Liver (tissue), 9 donors: ENCODE results near the gene EPB41L2. TPM values are rescaled to one million over a fixed set of nuclear protein-coding genes. Genes with fewer than 3 reads are reported as not detected.
A peak's percentile ranks its signal among the peaks of the same experiment; 100 is the strongest.

ENCODE experiments used
- DNase-seq: peaks from one replicate; pipeline ENCODE4 v3.0.0-alpha.2; 2017; ENCODE audit warnings: low spot score
- H3K27ac ChIP-seq, 2 donors: one replicate each; pipeline ENCODE4 v1.7.0; 2013; ENCODE audit warnings: inconsistent platforms in 2 of 2, low read length in 2 of 2, control low read depth in 1 of 2, low read depth in 1 of 2, mild to moderate bottlenecking in 1 of 2
- H3K27me3 ChIP-seq, 4 donors: one replicate each; pipeline versions ENCODE4 v1.6.1 to v1.7.0; 2013; ENCODE audit warnings: low read length in 3 of 4, inconsistent platforms in 1 of 4, mild to moderate bottlenecking in 1 of 4, moderate library complexity in 1 of 4; ENCODE audit not compliant: control insufficient read depth in 4 of 4, insufficient read depth in 4 of 4
- H3K36me3 ChIP-seq, 4 donors: one replicate each; pipeline versions ENCODE4 v1.6.1 to v1.7.0; 2013; ENCODE audit warnings: low read length in 3 of 4, mild to moderate bottlenecking in 3 of 4, low read depth in 1 of 4, moderate library complexity in 1 of 4; ENCODE audit not compliant: control insufficient read depth in 4 of 4, insufficient read depth in 3 of 4
- H3K4me1 ChIP-seq, 4 donors: one replicate each; pipeline versions ENCODE4 v1.6.1 to v1.7.0; 2013; ENCODE audit warnings: low read length in 3 of 4, mild to moderate bottlenecking in 3 of 4, moderate library complexity in 1 of 4; ENCODE audit not compliant: control insufficient read depth in 4 of 4, insufficient read depth in 4 of 4
- H3K4me3 ChIP-seq, 3 donors: one replicate each; pipeline versions ENCODE4 v1.6.1 to v1.7.0; 2013; ENCODE audit warnings: low read length in 3 of 3, control low read depth in 1 of 3, low read depth in 1 of 3, mild to moderate bottlenecking in 1 of 3
- H3K9ac ChIP-seq, 2 donors: one replicate each; pipeline ENCODE4 v1.7.0; 2013; ENCODE audit warnings: low read length in 2 of 2, mild to moderate bottlenecking in 2 of 2, moderate library complexity in 2 of 2, control low read depth in 1 of 2, low read depth in 1 of 2
- H3K9me3 ChIP-seq, 4 donors: one replicate each; pipeline versions ENCODE4 v1.6.1 to v1.7.0; 2013; ENCODE audit warnings: low read length in 3 of 4; ENCODE audit not compliant: control insufficient read depth in 4 of 4
- ATF3 ChIP-seq: IDR thresholded peaks from 2 replicates; pipeline ENCODE4 v1.6.1; 2016; ENCODE audit warnings: antibody characterized with exemption
- FOXA1 ChIP-seq: IDR thresholded peaks from 2 replicates; pipeline ENCODE4 v1.6.1; 2016; ENCODE audit warnings: antibody characterized with exemption
- JUND ChIP-seq, 2 donors: IDR thresholded peaks; 2 replicates each; pipeline ENCODE4 v1.6.1; 2016; ENCODE audit warnings: antibody characterized with exemption in 2 of 2
- MAX ChIP-seq: IDR thresholded peaks from 2 replicates; pipeline ENCODE4 v1.6.1; 2016; ENCODE audit warnings: antibody characterized with exemption
- NR2F2 ChIP-seq: IDR thresholded peaks from 2 replicates; pipeline ENCODE4 v1.6.1; 2016; ENCODE audit warnings: antibody characterized with exemption
- REST ChIP-seq: IDR thresholded peaks from 2 replicates; pipeline ENCODE4 v1.6.1; 2016; ENCODE audit warnings: antibody characterized with exemption, mild to moderate bottlenecking
- SP1 ChIP-seq: IDR thresholded peaks from 2 replicates; pipeline ENCODE4 v1.6.1; 2018; ENCODE audit warnings: antibody characterized with exemption, mild to moderate bottlenecking
- TAF1 ChIP-seq: conservative IDR thresholded peaks from 2 replicates; pipeline ENCODE4 v1.6.1; 2016; ENCODE audit warnings: antibody characterized with exemption, mild to moderate bottlenecking
- ZBTB33 ChIP-seq: IDR thresholded peaks from 2 replicates; pipeline ENCODE4 v1.6.1; 2016; ENCODE audit warnings: antibody characterized with exemption
- WGBS: extraction: QIAGEN DNeasy Blood & Tissue Kit; methylation state at CpG from one replicate; pipeline ENCODE4 v1.1.7; 2013; 5-methylcytosine and 5-hydroxymethylcytosine counted together
- polyA plus RNA-seq, 2 donors: library from polyadenylated mRNA; stranded (reverse) in 1 of 2; unstranded in 1 of 2; fragments of 200-250 nt in 1 of 2; fragments of >200 nt in 1 of 2; fragmentation: Nextera tagmentation in 1 of 2; extraction: Ambion mirVana in 1 of 2; gene quantifications; one replicate each; pipeline versions ENCODE4 v1.2.1 to v1.2.3, GENCODE V29; 2013 to 2015
- total RNA-seq, 2 donors: library from RNA; depleted of rRNA; stranded (reverse); fragments of >200 nt; gene quantifications; one replicate each; pipeline ENCODE4 v1.2.3, GENCODE V29; 2014
- donor health status: healthy.
- donor health status: healthy.
- donor health status: healthy.
- donor health status: healthy.
- donor health status: healthy.

The EPB41L2 gene
- total and polyA plus RNA-seq, 4 donors: 10.0 to 43.3 (median 18.7) TPM

- H3K9me3 ChIP-seq: no peaks in the 10 kb centered on the region
- H3K4me1 ChIP-seq: no peaks in the 10 kb centered on the region
- no peaks in the 10 kb centered on the region for H3K36me3 ChIP-seq
- no peak for TF ChIP-seq SP1
- no peak for TF ChIP-seq MAX
- no peak for TF ChIP-seq NR2F2
- no peak overlapping the region for H3K4me3 ChIP-seq
- no peak overlapping the region for H3K27ac ChIP-seq
- no peaks in the 10 kb centered on the region for H3K27me3 ChIP-seq
- DNase-seq: no peak
- WGBS: 90% methylated on average over 4 of the region's 4 CpGs
- H3K9ac ChIP-seq: no peak overlapping the region
These were observed 125.0 kb downstream of the EPB41L2 start for GRCh38 chr6:130937942-130938604.

GRCh38 chr6:130936933-130937332, 126.1 kb downstream of the EPB41L2 start:
- Histone ChIP-seq H3K36me3 (no peaks in the 10 kb centered on the region), H3K9ac (no peak overlapping the region), H3K9me3 (no peaks in the 10 kb centered on the region), H3K27me3 (no peaks in the 10 kb centered on the region), H3K4me1 (no peaks in the 10 kb centered on the region), H3K27ac (no peak overlapping the region), H3K4me3 (no peak overlapping the region)
- DNase-seq: no peak
- TF ChIP-seq FOXA1 (no peak), MAX (no peak), REST (no peak), ATF3 (no peak), ZBTB33 (no peak), SP1 (no peak), NR2F2 (no peak), TAF1 (no peak), JUND (IDR thresholded peaks at IDR 0.05) (no peak)
- 95% methylated on average over 5 of the region's 5 CpGs for WGBS

GRCh38 chr6:130935978-130936377, 127.1 kb downstream of the EPB41L2 start:
- H3K9ac ChIP-seq: no peak overlapping the region
- TF ChIP-seq NR2F2 (peak; percentile 95), TAF1 (no peak)
- no peaks in the 10 kb centered on the region for H3K4me1 ChIP-seq
- no peaks in the 10 kb centered on the region for H3K36me3 ChIP-seq
- DNase-seq: no peak
- no peaks in the 10 kb centered on the region for H3K27me3 ChIP-seq
- H3K4me3 ChIP-seq: no peak overlapping the region
- no peaks in the 10 kb centered on the region for H3K9me3 ChIP-seq
- H3K27ac ChIP-seq: no peak overlapping the region
